Psoas muscle (tissue), 8 donors: ENCODE results near the gene OSM. TPM values are rescaled to one million over a fixed set of nuclear protein-coding genes. Genes with fewer than 3 reads are reported as not detected.
A peak's percentile ranks its signal among the peaks of the same experiment; 100 is the strongest.

Experiments used
- ATAC-seq, 4 donors: fragments of 200-7000 bp; cut with Tn5 transposase; one replicate each; pipeline ENCODE4 v1.9.1; 2020; ENCODE audit warnings: moderate library complexity in 3 of 4, mild to moderate bottlenecking in 2 of 4
- DNase-seq, 2 donors: peaks; one replicate each; pipeline ENCODE4 v3.0.0-alpha.2; 2020
- H3K27ac ChIP-seq: fragments of 200-600 bp; one replicate; pipeline ENCODE4 v1.8.0; 2022
- H3K27me3 ChIP-seq, 3 donors: fragments of 200-600 bp in 1 of 3; one replicate each; pipeline versions ENCODE4 v1.6.1 to v1.8.0; 2013 to 2022; ENCODE audit warnings: low read length in 2 of 3, mild to moderate bottlenecking in 2 of 3, moderate library complexity in 1 of 3; ENCODE audit not compliant: insufficient read depth in 3 of 3
- H3K36me3 ChIP-seq, 2 donors: fragments of 200-600 bp in 1 of 2; one replicate each; pipeline versions ENCODE4 v1.6.1 to v1.8.0; 2013 to 2022; ENCODE audit warnings: low read depth in 1 of 2, mild to moderate bottlenecking in 1 of 2, moderate library complexity in 1 of 2; ENCODE audit not compliant: insufficient read depth in 1 of 2
- H3K4me1 ChIP-seq: fragments of 200-600 bp; one replicate; pipeline ENCODE4 v1.8.0; 2022
- H3K4me3 ChIP-seq: fragments of 200-600 bp; one replicate; pipeline ENCODE4 v1.8.0; 2022; ENCODE audit warnings: mild to moderate bottlenecking
- H3K9me3 ChIP-seq: fragments of 200-600 bp; one replicate; pipeline ENCODE4 v1.8.0; 2022
- WGBS, 3 donors: extraction: QIAGEN DNeasy Blood & Tissue Kit; methylation state at CpG; one replicate each; pipeline versions ENCODE4 v1.1.6 to v1.1.7; 2013; 5-methylcytosine and 5-hydroxymethylcytosine counted together
- intact Hi-C, 2 donors: fragments of 100-400 bp; cut with DNase I; formaldehyde crosslinking; loops; one replicate each; pipeline versions ENCODE4 v1.11.0 to v1.14.2; 2022
- polyA plus RNA-seq, 3 donors: library from polyadenylated mRNA; stranded (reverse); fragments of 200-250 nt; gene quantifications; one replicate each; pipeline ENCODE4 v1.2.3, GENCODE V29; 2013
- total RNA-seq, 4 donors: library from RNA; stranded (reverse); fragmentation: NEBNext Ultra II Directional in 2 of 4; extraction: Animal tissue kit (Norgen Biotek cat#: 25700) in 2 of 4; gene quantifications; one replicate each; pipeline versions ENCODE4 v1.2.1 to v1.2.4, GENCODE V29; 2021 to 2023
- TF ChIP-seq, protein P1 (sequence below): fragments of 200-600 bp; IDR thresholded peaks from one replicate; pipeline ENCODE4 v1.8.0; 2022; ENCODE audit warnings: antibody characterized with exemption
- donor health status: healthy with polysubstance abuse.
- donor health status: DM: no; HTN: no; CAD: no; lungs with moderate emphysema.
- donor health status: Bipolar disorder and iron deficiency.
- donor health status: healthy.
- donor health status: DM: yes; HTN: yes; CAD: no.
- donor health status: DM: no; HTN: no; CAD: no.
- donor health status: DM: no; HTN: no; CAD: no.
- donor health status: DM: yes; HTN: yes; CAD: no.

OSM gene
- total and polyA plus RNA-seq, 7 donors, result 0.08 to 0.39 (median 0.23) TPM; not detected in 3

DNA sequence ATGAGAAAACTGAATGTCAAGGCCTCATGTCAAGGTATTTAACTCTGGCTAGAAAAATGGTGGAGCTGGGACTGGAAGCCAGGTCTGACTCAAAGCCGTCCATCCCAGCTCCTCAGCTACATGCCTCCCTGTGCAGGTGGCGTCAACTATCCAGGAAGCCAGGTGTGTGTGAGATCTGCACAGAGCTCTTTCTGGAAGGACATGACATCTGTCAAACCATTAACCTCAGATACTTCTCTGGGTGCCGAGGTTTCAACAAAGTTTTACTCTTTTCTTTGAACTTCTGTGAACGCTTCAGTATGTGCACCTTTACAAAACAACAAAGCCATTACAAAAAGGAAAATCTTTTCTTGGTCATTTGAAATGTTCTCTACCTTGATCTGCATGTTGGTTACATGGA, 29.7 kb upstream of the OSM start:
- Histone ChIP-seq H3K27me3 (no peaks in the 10 kb centered on the region), H3K4me3 (no peak overlapping the region), H3K27ac (no peak overlapping the region), H3K4me1 (peaks cover 1% of the 10 kb centered on the region), H3K9me3 (no peaks in the 10 kb centered on the region), H3K36me3 (peaks cover 0 to 32% of the 10 kb centered on the region in 2 donors)
- intact Hi-C loops, result no loop called here
- WGBS, 3 donors, result 97 to 98% (median 98%) methylated on average over 4 of the region's 4 CpGs
- DNase-seq, result no peak
- TF ChIP-seq, protein P1, sequence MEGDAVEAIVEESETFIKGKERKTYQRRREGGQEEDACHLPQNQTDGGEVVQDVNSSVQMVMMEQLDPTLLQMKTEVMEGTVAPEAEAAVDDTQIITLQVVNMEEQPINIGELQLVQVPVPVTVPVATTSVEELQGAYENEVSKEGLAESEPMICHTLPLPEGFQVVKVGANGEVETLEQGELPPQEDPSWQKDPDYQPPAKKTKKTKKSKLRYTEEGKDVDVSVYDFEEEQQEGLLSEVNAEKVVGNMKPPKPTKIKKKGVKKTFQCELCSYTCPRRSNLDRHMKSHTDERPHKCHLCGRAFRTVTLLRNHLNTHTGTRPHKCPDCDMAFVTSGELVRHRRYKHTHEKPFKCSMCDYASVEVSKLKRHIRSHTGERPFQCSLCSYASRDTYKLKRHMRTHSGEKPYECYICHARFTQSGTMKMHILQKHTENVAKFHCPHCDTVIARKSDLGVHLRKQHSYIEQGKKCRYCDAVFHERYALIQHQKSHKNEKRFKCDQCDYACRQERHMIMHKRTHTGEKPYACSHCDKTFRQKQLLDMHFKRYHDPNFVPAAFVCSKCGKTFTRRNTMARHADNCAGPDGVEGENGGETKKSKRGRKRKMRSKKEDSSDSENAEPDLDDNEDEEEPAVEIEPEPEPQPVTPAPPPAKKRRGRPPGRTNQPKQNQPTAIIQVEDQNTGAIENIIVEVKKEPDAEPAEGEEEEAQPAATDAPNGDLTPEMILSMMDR, result no peak
- no peak for ATAC-seq

DNA sequence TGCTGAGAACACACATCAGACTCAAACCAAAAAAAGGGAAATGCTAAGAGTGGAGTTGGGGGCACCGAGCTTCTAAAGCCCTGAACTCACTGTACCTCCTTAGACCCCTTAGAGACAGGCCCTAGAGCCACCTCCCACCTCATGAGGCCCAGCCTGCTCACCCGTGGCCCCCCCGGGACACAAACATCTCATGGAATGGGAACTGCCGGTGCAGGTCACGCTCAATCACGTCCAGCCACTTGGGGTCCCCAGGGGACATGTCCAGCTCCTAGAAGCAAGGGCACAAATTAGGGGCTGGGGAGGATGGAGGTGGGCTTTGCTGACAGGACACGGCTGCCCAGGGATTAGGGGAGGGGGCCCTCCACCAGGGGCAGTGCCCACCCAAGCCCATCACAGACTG, 28.9 kb upstream of the OSM start:
- no peaks in the 10 kb centered on the region for H3K9me3 ChIP-seq
- H3K27ac ChIP-seq, result no peak overlapping the region
- no peak for ATAC-seq
- DNase-seq, result peak in 1 of 2 donors; percentile 46
- intact Hi-C loops, result no loop called here
- peaks cover 0 to 32% of the 10 kb centered on the region in 2 donors for H3K36me3 ChIP-seq
- 61 to 76% (median 74%) methylated on average over 7 of the region's 7 CpGs for WGBS, 3 donors
- H3K4me1 ChIP-seq, result peaks cover 9% of the 10 kb centered on the region
- TF ChIP-seq, protein P1, result no peak
- H3K27me3 ChIP-seq, result no peaks in the 10 kb centered on the region
- no peak overlapping the region for H3K4me3 ChIP-seq

DNA sequence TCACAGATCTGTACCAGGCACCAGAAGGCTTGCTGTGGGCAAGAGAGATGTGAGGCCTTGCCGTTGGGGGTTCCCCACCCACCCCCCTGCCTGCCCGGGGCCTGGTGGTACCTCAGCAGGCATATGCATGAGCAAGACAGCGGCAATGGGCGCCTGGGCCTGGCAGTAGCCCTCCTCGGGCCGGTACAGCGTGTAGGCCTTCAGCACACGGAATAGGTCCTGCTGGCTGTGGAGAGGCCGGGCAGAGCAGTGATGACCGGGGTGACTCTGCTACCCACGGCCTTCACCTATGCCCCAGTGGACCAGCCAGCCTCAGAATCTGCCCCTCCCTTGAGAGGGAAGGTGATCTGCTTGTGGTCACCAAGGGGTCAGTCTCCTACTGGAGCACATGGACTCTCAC, 28.2 kb upstream of the OSM start:
- Histone ChIP-seq H3K36me3 (peaks cover 0 to 32% of the 10 kb centered on the region in 2 donors), H3K27ac (no peak overlapping the region), H3K9me3 (no peaks in the 10 kb centered on the region), H3K4me1 (peaks cover 11% of the 10 kb centered on the region), H3K4me3 (no peak overlapping the region), H3K27me3 (no peaks in the 10 kb centered on the region)
- 88 to 94% (median 92%) methylated on average over 10 to 11 of the region's 11 CpGs for WGBS, 3 donors
- DNase-seq, result peak in 1 of 2 donors; percentile 35
- no peak for ATAC-seq
- intact Hi-C loops, result loop anchor here in 1 of 2 donors (5.0 kb wide), 1 partner anchor 32 kb away; the partner anchor contains the start of gene TBC1D10A
- TF ChIP-seq, protein P1, result no peak

DNA sequence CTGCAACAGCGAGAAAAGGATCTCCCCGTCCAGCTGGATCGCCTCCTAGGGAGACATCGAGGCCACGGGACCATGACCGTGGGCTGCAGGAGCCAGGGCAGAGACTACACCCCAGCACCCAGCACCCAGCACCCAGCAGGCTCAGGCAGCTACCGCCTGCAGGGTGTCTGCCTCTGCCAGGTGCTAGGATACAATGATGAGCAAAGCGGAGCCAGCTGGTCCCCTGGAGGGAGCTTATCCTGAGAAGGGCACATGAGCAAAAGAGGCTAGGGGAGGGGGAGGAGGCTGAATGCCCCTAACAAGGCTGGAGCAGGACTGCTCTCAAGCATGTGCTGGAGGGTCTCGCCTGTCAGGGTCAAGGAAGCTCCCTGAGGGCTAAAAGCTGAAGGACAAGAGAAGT, 27.4 kb upstream of the OSM start:
- H3K4me1 ChIP-seq, result peaks cover 11% of the 10 kb centered on the region

More for the DNA sequence above, 27.4 kb upstream of the OSM start:
- Histone ChIP-seq H3K36me3 (peaks cover 0 to 32% of the 10 kb centered on the region in 2 donors), H3K4me3 (no peak overlapping the region), H3K27me3 (no peaks in the 10 kb centered on the region), H3K27ac (no peak overlapping the region), H3K9me3 (no peaks in the 10 kb centered on the region)
- DNase-seq (peak in 1 of 2 donors; percentile 12), ATAC-seq (no peak)
- TF ChIP-seq, protein P1, result no peak
- 88 to 97% (median 95%) methylated on average over 9 of the region's 9 CpGs for WGBS, 3 donors
- intact Hi-C loops, result loop anchor here in 1 of 2 donors (5.0 kb wide), 1 partner anchor 33 kb away; the partner anchor contains the start of gene TBC1D10A
